ENCODE data around the gene CTH.
"Not testable (repeated sequence)": the region's sequence is repeated elsewhere in the genome, so short reads cannot be mapped to it uniquely, and the experiment has no call there.

Gene CTH

DNA sequence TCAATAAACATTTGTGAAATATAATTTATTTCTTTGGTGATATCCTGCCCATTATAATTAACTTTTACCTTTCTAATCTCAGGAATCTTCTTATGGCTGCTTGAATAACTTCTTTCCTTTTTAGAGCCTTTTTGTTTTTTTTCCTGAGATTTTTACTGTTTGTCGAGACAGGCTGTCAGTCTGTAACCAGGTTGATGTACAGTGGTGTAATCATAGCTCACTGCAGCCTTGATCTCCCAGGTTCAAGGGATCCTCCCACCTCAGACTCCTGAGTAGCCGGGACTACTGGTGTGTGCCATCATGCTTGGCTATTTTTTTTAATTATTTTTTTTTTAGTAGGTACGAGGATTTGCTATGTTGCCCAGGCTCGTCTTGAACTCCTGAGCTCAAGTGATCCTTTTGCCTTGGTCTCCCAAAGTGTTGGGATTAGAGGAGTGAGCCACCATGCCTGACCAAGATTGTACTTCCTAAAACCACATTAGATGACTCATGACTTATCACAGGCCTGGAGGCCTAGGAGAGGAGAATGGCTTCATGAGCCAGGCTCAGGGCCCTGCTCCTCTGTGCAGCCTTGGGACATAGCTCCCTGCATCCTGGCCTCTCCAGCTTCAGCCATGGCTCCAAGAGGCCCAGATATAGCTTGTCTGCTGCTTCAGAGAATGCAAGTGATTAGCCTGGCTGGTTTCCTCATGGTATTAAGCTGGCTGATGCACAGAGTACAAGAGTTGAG, 48.6 kb downstream of the CTH start:
- DNase-seq, result peak; percentile 78

DNA sequence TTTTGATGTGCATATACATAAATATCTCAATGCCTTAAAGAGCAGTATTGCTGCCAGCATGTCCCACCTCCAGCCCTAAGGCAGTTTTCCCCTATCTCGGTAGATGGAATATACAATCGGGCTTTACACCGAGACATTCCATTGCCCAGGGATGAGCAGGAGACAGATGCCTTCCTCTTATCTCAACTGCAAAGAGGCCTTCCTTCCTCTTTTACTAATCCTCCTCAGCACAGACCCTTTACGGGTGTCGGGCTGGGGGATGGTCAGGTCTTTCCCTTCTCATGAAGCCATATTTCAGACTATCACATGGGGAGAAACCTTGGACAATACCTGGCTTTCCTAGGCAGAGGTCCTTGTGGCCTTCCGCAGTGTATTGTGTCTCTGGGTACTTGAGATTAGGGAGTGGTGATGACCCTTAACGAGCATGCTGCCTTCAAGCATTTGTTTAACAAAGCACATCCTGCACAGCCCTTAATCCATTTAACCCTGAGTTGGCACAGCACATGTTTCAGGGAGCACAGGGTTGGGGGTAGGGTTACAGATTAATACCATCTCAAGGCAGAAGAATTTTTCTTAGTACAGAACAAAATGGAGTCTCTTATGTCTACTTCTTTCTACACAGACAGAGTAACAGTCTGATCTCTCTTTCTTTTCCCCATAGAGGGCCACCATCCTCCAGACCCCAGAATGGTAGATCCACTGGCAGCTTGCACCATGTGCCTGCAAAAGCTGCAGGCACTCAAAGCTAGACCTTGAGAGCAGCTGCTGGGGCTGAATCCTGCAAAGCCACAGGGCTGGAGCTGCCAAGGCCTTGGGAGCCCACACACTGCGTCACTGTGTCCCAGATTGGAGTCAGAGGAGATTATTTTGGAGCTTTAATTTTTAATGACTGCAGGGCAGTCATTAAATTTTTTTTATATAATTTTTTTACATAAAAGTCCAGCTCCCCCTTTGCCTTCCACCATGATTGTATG, 50.0 kb downstream of the CTH start:
- DNase-seq, result peak; percentile 76

DNA sequence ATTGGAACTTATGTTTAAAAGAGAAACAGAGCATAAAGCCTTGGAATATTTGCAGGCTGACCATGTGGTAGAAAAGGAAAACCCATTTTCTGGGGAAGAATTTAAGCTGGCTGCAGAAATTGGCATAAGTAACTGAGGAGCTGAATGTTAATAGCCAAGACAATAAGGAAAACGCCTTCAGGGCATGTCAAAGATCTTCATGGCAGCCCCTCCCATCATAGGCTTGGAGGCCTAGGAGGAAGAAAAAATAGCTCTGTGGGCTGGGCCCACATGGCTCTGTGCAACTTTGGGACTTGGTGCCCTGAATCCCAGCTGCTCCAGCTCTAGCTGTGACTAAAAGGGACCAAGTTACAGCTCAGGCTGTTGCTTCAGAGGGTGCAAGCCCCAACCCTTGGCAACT, 51.5 kb downstream of the CTH start:
- no peak for DNase-seq

DNA sequence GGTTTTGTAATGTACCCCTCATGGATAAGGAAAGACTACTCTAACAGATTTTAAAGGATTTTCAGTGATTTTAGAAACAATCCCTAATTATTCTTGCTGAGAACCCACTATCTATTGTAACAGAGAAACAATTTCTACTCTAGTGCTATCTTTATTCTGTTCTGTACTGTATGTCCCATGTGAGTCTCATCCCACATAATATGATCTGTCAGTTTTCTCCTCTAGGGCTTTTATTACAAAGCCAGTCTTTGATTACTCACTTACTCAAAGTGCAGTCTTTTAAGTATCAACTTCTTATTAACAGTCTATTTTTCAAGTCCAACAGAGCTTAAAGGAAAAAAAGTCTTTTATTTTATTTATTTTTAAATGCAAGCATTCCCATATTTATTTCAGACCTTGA, 54.8 kb downstream of the CTH start:
- DNase-seq, result no peak

DNA sequence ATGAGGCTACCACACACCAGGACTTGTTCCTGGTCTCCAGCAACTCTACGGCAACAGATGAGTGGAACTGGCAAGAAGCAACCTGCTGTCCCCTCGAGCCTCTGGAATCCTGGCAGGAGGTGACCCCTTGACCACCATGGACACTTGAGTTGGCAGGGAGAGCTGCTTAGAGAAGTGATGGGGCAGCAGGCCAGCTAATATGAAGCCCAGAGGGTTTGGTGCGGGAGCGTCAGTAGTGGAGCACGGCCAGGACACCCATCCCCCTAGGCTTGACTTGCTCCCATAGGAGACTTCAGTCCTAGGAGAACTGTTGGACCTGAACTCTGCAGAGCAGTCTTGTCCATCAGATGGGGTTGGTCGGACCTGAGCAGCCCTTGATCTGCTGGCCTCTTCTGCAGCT, 56.5 kb downstream of the CTH start:
- no peak for DNase-seq

DNA sequence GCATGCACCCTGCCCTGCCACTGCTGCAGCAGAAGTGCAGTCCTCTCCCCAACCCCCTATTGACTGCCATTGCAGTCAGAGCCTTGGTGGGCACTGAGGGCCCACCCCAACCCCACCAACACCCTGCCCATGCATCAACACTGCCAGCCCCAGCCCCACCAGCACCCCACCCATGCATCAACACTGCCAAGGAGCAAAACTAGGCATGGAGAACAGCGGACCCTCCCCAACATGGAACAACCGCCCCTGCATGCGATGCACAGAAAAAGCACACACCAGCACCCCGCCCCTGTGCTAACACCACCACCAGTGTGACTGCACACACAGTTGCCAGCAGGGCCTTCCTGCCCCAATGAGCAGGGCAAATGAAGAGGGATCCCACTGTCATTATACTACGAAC, 57.1 kb downstream of the CTH start:
- no peak for DNase-seq

DNA sequence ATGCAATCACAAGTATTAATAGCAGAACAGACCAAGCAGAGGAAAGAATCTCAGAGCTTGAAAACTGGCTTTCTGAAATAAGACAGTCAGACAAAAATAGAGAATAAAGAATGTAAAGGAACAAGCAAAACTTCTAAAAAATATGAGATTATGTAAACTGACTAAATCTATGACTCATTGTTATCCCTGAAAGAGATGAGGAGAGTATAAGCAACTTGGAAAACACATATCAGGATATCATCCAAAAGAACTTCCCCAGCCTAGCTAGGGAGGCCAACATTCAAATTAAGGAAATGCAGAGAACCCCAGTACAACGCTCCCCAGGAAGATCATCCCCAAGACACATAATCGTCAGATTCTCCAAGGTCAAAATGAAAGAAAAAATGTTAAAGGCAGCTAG, 58.1 kb downstream of the CTH start:
- DNase-seq, result not testable (repeated sequence)

DNA sequence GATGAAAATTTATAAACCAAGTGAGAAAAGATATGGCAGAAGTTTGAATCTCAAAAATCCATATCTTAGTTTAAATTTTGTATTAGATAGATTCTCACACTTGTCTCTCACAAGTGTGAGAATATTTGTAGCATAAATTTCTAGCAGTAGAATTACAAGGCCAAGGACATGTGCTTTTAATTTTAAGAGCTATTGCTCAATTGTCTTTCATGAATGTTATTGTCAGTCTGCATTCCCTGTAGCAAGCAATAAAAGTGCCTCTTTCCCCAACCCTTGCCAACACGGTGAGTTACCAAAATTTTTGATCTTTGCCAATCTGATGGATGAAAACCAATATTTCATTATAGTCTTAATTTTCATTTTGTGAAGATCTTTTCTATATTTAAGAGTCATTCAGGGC, 64.0 kb downstream of the CTH start:
- no peak for DNase-seq

DNA sequence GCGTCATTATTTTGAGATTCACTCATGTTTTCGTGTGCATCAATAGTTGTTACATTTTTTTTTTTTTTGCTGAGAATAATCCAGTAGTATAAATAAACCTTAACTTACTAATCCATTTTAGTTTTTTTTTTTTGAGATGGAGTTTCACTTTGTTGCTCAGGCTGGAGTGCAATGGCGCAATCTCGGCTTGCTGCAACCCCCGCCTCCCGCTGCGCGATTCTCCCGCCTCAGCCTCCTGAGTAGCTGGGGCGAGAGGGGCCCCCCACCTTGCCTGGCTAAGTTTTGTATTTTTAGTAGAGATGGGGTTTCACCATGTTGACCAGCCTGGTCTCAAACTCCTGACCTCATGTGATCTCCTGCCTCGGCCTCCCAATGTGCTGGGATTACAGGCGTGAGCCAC, 66.0 kb downstream of the CTH start:
- no peak for DNase-seq

DNA sequence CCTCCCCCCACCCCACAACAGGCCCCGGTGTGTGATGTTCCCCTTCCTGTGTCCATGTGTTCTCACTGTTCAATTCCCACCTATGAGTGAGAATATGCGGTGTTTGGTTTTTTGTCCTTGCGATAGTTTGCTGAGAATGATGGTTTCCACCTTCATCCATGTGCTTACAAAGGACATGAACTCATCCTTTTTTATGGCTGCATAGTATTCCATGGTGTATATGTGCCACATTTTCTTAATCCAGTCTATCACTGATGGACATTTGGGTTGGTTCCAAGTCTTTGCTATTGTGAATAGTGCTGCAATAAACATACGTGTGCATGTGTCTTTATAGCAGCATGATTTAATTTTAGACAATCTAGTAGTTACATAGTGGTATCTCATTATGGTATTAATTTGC, 66.8 kb downstream of the CTH start:
- not testable (repeated sequence) for DNase-seq

DNA sequence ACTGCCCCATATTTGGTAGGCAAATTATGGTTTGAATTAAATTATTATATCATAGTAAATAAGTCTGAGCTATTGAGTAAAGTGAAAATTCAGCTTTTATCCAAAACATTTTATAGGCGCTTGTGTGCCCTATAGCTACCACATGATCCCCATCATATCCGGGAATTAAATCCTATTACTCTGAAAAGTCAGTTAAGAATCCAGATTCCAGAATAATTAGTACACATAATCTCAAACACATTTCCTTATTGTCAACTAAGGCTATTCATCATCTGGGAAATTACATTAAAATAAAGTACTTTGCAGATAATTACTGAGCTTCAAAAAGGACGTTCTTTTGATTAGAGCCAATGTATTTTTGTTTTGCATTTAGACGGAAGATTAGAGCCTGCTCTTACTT, 72.3 kb downstream of the CTH start:
- DNase-seq, result no peak

DNA sequence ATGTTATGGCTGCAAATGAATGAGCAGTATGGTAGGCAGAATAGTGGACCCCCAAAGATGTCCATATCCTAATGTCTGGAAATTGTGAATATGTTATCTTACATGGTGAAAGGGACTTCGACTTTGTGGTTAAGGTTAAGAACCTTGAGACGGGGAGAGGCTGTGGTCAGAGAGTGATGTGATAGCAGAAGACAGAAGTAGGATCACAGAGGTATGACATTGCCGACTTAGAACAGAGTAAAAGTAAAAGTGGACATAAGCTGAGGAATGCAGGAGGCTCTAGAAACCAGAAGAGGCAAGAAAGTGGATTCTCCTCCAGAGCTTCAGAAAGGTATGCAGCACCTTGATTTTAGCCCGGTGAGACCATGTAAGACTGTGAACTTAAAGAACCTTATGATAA, 74.6 kb downstream of the CTH start:
- peak; percentile 61 for DNase-seq

DNA sequence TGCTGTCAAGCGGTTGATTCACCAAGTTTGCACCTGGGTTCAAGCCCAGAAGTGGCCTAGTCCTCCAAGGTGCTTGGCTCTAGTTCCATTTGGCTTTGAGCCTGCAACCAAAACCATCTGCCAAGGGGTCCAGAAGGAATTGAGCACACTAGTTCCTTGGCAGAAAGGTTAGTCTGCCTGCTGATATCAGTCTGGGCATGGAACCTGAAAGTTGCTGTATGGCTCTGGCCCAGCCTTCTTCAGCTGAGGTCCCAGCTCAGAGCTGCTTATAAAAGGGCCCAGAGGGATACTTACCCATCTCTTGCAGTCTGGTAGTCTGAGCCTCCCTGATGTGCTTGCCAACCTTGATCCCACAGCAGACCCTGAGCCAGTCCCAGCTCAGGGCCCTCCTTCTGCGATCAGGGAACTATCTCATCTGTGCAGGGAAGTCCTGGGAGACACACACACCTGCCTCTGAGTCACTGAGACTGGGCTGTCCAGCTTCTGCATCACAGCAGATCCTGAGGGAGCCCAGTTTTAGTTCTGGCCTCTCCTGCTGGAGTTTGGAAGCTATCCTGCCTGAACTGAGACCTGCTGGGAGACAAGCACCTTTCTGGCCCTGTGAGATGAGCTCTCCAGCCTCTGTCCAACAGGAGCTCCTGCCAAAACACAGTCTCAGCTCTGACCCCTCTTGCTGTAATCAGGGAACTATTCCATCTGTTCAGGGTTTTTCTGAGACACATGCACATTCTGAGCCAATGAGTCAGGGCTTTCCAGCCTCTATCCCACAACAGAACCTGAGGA, 75.8 kb downstream of the CTH start:
- DNase-seq, result no peak

DNA sequence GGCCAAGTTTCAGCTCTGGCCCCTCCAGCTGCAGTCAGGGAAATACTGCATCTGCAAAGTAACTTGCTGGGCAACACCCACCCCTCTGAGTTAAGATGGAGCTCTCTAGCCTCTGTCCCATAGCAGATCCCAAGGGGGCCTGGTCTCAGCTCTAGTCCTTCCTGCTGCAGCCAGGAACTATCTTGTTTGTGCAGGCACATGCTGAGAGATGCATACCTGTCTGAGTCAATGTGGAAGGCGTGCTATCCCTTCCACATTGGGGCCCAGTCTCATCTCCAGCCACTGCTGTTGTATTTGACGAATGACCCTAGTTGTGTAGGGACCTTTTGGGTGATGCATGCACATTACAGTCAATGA, 76.4 kb downstream of the CTH start:
- DNase-seq, result no peak

DNA sequence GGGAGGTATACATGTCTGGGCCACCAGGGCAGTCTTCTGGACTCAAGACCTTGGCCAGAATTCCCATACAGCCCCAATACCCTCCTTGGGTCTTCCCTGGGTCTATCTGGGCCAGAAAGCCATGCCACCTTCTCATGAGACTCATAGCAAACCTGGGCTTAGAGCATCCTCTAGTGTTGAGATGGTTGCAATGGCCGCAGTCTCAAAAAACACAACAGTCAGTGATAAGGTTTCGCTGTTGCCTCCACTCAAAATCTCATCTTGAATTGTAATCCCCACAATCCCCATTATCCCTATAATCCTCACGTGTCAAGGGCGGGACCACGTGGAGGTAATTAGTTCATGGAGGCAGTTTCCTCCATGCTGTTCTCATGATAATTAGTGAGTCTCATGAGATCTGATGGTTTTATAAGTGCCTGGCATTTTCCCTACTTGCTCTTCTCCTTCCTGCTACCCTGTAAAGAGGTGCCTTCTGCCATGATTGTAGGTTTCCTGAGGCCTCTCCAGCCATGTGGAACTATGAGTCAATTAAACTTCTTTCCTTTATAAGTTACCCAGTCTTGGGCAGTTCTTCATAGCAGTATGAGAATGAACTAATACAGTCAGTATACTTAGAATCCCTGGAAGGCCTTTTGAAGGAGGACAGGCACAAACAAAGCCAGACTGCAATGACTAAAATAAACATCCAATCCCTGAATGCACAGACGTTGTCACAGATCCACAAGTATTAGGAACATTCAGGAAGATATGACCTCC, 77.0 kb downstream of the CTH start:
- DNase-seq, result peak; percentile 80

All from OCI-M1 (cell line).